K562 (cell line): Measurements from ENCODE around the gene GJD2. TPM values are rescaled to one million over a fixed set of nuclear protein-coding genes. Genes with fewer than 3 reads are reported as not detected.
A peak's percentile ranks its signal among the peaks of the same experiment; 100 is the strongest.

Source experiments
- ATAC-seq: fragments of 200-7000 bp; cut with Tn5 transposase; 3 replicates; pipeline ENCODE4 v1.9.1; 2020; ENCODE audit warnings: moderate library complexity
- BruUV-seq: library from RNA; stranded (reverse); fragments of 400-500 nt; replicated peaks from 2 replicates; lab custom pipeline; 2021; lab: Mats Ljungman, UMichigan
- CTCF ChIA-PET: fragments of 300-600 bp; formaldehyde crosslinking; extraction: SDS; loops from one replicate; lab custom pipeline; 2021; ENCODE audit warnings: low intra/inter-chr PET ratio; lab: Yijun Ruan, JAX
- POLR2A ChIA-PET: fragments of 300-600, 350-650 bp; sonication (Branson Sonifier 250); formaldehyde crosslinking; extraction: SDS; loops from one replicate; lab custom pipeline; 2021; ENCODE audit warnings: antibody characterized with exemption, inconsistent platforms; lab: Yijun Ruan, JAX
- DNase-seq, 4 experiments: peaks; one replicate each; pipeline versions ENCODE4 v3.0.0 to v3.0.0-alpha.2; 2011 to 2018; ENCODE audit warnings: low spot score in 3 of 4, mixed read lengths in 3 of 4; ENCODE audit errors: extremely low read depth in 1 of 4
- FAIRE-seq: peaks from 2 replicates; lab custom pipeline; 2011; peaks lifted over from hg19 to GRCh38; lab: Jason Lieb, UNC
- H2AFZ ChIP-seq: 2 replicates; pipeline ENCODE4 v1.6.0; 2011; ENCODE audit warnings: low read depth, low read length, control low read depth, inconsistent platforms
- H3K27ac ChIP-seq: fragments of 200-600 bp; 3 replicates; pipeline ENCODE4 v1.8.0; 2011; ENCODE audit warnings: low read depth, mild to moderate bottlenecking, control low read depth, inconsistent platforms, low read length, moderate library complexity, mixed read lengths; ENCODE audit errors: extremely low read depth
- H3K27me3 ChIP-seq, 2 experiments: fragments of 300-600 bp in 1 of 2; 2 replicates in 1 of 2; 3 replicates in 1 of 2; pipeline versions ENCODE4 v1.6.0 to v1.8.0; 2011; ENCODE audit warnings: inconsistent platforms in 2 of 2, low read length in 2 of 2, mild to moderate bottlenecking in 1 of 2, mixed read lengths in 1 of 2, moderate library complexity in 1 of 2; ENCODE audit not compliant: control insufficient read depth in 2 of 2, insufficient read depth in 2 of 2
- H3K36me3 ChIP-seq: fragments of 300-600 bp; 3 replicates; pipeline ENCODE4 v1.8.0; 2011; ENCODE audit warnings: mild to moderate bottlenecking, low read length, inconsistent platforms; ENCODE audit not compliant: control insufficient read depth, insufficient read depth
- H3K4me1 ChIP-seq, 2 experiments: fragments of 200-600 bp in 1 of 2; replicated peaks in 1 of 2; 2 replicates in 1 of 2; 3 replicates in 1 of 2; pipeline versions ENCODE4 v1.5.1 to v1.8.0; 2011; ENCODE audit warnings: inconsistent platforms in 2 of 2, low read length in 2 of 2, mild to moderate bottlenecking in 1 of 2, mixed read lengths in 1 of 2, moderate library complexity in 1 of 2; ENCODE audit not compliant: control insufficient read depth in 2 of 2, insufficient read depth in 2 of 2
- H3K4me2 ChIP-seq: 2 replicates; pipeline ENCODE4 v1.6.1; 2011; ENCODE audit warnings: low read length, control low read depth, inconsistent platforms, mixed read lengths; ENCODE audit not compliant: insufficient read depth
- H3K4me3 ChIP-seq: fragments of 200-600 bp; sonication (generic), shearing (Covaris generic); 2 replicates; pipeline ENCODE4 v1.5.1; 2016; ENCODE audit warnings: control low read depth, inconsistent platforms
- H3K79me2 ChIP-seq: fragments of 200-600 bp; 3 replicates; pipeline ENCODE4 v1.8.0; 2011; ENCODE audit warnings: low read length, inconsistent platforms; ENCODE audit not compliant: control insufficient read depth, insufficient read depth
- H3K9ac ChIP-seq, 2 experiments: 2 replicates each; pipeline versions ENCODE4 v1.6.0 to v1.6.1; 2011; ENCODE audit warnings: low read depth in 2 of 2, low read length in 2 of 2, control low read depth in 1 of 2, inconsistent platforms in 1 of 2, mild to moderate bottlenecking in 1 of 2, mixed read lengths in 1 of 2; ENCODE audit not compliant: insufficient read depth in 1 of 2
- H3K9me1 ChIP-seq: one replicate; pipeline ENCODE4 v1.6.0; 2011; ENCODE audit warnings: inconsistent platforms, mild to moderate bottlenecking, low read length, moderate library complexity; ENCODE audit not compliant: control insufficient read depth, insufficient read depth
- H3K9me3 ChIP-seq: replicated peaks from 2 replicates; pipeline ENCODE4 v1.5.1; 2011; ENCODE audit warnings: low read depth, low read length, inconsistent platforms; ENCODE audit not compliant: control insufficient read depth, insufficient read depth
- H4K20me1 ChIP-seq: replicated peaks from 2 replicates; pipeline ENCODE4 v1.6.1; 2011; ENCODE audit warnings: low read length, inconsistent platforms, mixed read lengths; ENCODE audit not compliant: control insufficient read depth, insufficient read depth
- FOXP1 ChIP-seq: sonication (generic); formaldehyde crosslinking; IDR thresholded peaks from 2 replicates; pipeline ENCODE4 v1.8.0; 2022; ENCODE audit warnings: mild to moderate bottlenecking, missing genetic modification reagents
- GABPB2 ChIP-seq: fragments of 250-450 bp; sonication (Bioruptor Pico); conservative IDR thresholded peaks from 2 replicates; pipeline ENCODE4 v1.5.1; 2021; ENCODE audit warnings: mild to moderate bottlenecking
- HDAC3 ChIP-seq: fragments of 450-650 bp; IDR thresholded peaks from 2 replicates; pipeline ENCODE4 v1.6.1; 2018; ENCODE audit warnings: borderline replicate concordance, mild to moderate bottlenecking, moderate library complexity; ENCODE audit not compliant: partially characterized antibody
- SPI1 ChIP-seq: IDR thresholded peaks from 2 replicates; pipeline ENCODE4 v1.6.1; 2011; ENCODE audit warnings: low read depth, low read length, control low read depth, borderline replicate concordance
- WGBS: fragments of 100-300 bp; shearing (Covaris generic); methylation state at CpG from one replicate; pipeline ENCODE4 v1.1.6; 2016; ENCODE audit warnings: low coverage, mixed read lengths; ENCODE audit not compliant: insufficient coverage; ENCODE audit errors: missing lambda C conversion rate; 5-methylcytosine and 5-hydroxymethylcytosine counted together
- in situ Hi-C: fragments of 300-500 bp; cut with MboI; formaldehyde crosslinking; loops from 4 replicates; pipeline ENCODE4 v1.15.0; 2018; ENCODE audit warnings: inconsistent platforms, mixed read lengths
- intact Hi-C: fragments of 100-400 bp; cut with micrococcal nuclease; formaldehyde crosslinking; loops from 2 replicates; pipeline ENCODE4 v1.14.2; 2022
- polyA plus RNA-seq, 8 experiments: library from polyadenylated mRNA; depleted of rRNA in 4 of 8; stranded (reverse) in 5 of 8; unstranded in 3 of 8; fragments of >200 nt; fragmentation: Nextera tagmentation in 2 of 8; fragmentation: Illumina TruSeq in 1 of 8; extraction: Ambion mirVana in 2 of 8; extraction: Trizol in 1 of 8; gene quantifications; 2 replicates each; pipeline versions ENCODE4 v1.2.1 to v1.2.3, GENCODE V29; 2011 to 2014; ENCODE audit warnings: inconsistent platforms in 1 of 8, missing spikeins in 1 of 8
- total RNA-seq, 7 experiments: library from RNA; depleted of rRNA in 6 of 7; stranded (reverse); fragments of >200 nt in 6 of 7; fragmentation: Illumina TruSeq in 2 of 7; extraction: Trizol in 2 of 7; gene quantifications; 2 replicates each; pipeline versions ENCODE4 v1.2.1 to v1.2.3, GENCODE V29; 2011 to 2021; ENCODE audit warnings: low replicate concordance in 1 of 7
- TF ChIP-seq, protein P1 (sequence below), 2 experiments: IDR thresholded peaks; 2 replicates each; pipeline ENCODE4 v1.6.1; 2011; ENCODE audit warnings: borderline replicate concordance in 1 of 2, control low read depth in 1 of 2, low read depth in 1 of 2, low read length in 1 of 2, mild to moderate bottlenecking in 1 of 2, mixed read lengths in 1 of 2, moderate library complexity in 1 of 2; ENCODE audit not compliant: insufficient read depth in 1 of 2, insufficient read length in 1 of 2, poor library complexity in 1 of 2, severe bottlenecking in 1 of 2; ENCODE audit errors: extremely low read depth in 1 of 2
- TF ChIP-seq, protein P2 (sequence below), 3 experiments: fragments of 200-800 bp in 1 of 3; sonication (Bioruptor generic) in 1 of 3; sonication (generic) in 1 of 3; formaldehyde crosslinking in 1 of 3; IDR thresholded peaks; 2 replicates each; pipeline versions ENCODE4 v1.6.1 to v1.8.0; 2016 to 2022; ENCODE audit warnings: mild to moderate bottlenecking in 2 of 3, missing compliant biosample characterization in 2 of 3, missing genetic modification characterization in 2 of 3, missing genetic modification reagents in 1 of 3
- TF ChIP-seq, protein P3 (sequence below): fragments of 450-650 bp; IDR thresholded peaks from 2 replicates; pipeline ENCODE4 v1.6.1; 2016; ENCODE audit warnings: mild to moderate bottlenecking, moderate library complexity

The GJD2 gene
- total and polyA plus RNA-seq, 9 of the 15 experiments (the other 6 are each of a cell fraction or from before 2014, with no cell fraction given) = not detected

DNA sequence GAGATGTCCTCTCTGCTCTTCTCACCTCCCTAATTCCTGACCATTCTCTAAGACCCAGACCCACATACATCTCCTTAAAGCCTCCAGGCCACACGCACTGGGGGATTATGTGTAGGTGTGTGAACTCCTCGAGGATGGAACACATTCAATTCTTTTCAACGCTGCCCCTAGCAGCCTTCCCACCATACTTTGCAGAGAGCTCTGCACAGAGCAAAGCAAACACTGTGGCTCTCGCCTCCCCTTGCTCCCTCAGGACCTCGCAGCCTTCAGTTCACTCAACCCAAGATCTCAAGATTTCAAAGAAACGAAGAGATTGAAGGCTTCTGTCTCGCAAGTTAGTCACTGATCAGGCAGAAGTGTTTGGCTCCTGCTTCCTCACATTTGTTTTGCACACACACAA, 34.5 kb upstream of the GJD2 start:
- BruUV-seq = no TSS peak
- ChIA-PET CTCF (no interaction called here), POLR2A (no interaction called here)
- no peaks in the 10 kb centered on the region for H3K9me3 ChIP-seq
- no peaks in the 10 kb centered on the region for H4K20me1 ChIP-seq
- intact Hi-C loops (no loop called here), in situ Hi-C loops (no loop called here)
- H3K4me1 ChIP-seq = no peaks in the 10 kb centered on the region; a peak in 2 of 5 replicates
- FAIRE-seq (no peak), ATAC-seq (peak; percentile 32; the same call in 2 of the 3 replicates), DNase-seq (no peak)
- no peaks in the 10 kb centered on the region for H3K79me2 ChIP-seq
- peaks cover 14 to 23% of the 10 kb centered on the region in 2 experiments; a peak in 4 of 5 replicates for H3K27me3 ChIP-seq
- H3K9me1 ChIP-seq = no peaks in the 10 kb centered on the region
- H3K36me3 ChIP-seq = no peaks in the 10 kb centered on the region
- H2AFZ ChIP-seq = no peak overlapping the region
- no peak overlapping the region for H3K4me2 ChIP-seq
- under 1% methylated on average over 7 of the region's 7 CpGs for WGBS
- no peak overlapping the region for H3K9ac ChIP-seq
- no peak overlapping the region for H3K27ac ChIP-seq
- H3K4me3 ChIP-seq = no peak overlapping the region
- TF ChIP-seq FOXP1 (CRISPR knock-in tag) (no peak), GABPB2 (CRISPR knock-in tag) (no peak), SPI1 (no peak), HDAC3 (no peak)
- TF ChIP-seq, protein P1, sequence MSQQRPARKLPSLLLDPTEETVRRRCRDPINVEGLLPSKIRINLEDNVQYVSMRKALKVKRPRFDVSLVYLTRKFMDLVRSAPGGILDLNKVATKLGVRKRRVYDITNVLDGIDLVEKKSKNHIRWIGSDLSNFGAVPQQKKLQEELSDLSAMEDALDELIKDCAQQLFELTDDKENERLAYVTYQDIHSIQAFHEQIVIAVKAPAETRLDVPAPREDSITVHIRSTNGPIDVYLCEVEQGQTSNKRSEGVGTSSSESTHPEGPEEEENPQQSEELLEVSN (IDR thresholded peaks at IDR 0.05; ENCODE audit: borderline replicate concordance in 1 of 2, extremely low read depth in 1 of 2, insufficient read depth in 1 of 2, insufficient read length in 1 of 2, low read depth in 1 of 2, low read length in 1 of 2, poor library complexity in 1 of 2, severe bottlenecking in 1 of 2) = no peak
- TF ChIP-seq, protein P2, sequence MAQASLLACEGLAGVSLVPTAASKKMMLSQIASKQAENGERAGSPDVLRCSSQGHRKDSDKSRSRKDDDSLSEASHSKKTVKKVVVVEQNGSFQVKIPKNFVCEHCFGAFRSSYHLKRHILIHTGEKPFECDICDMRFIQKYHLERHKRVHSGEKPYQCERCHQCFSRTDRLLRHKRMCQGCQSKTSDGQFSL (CRISPR knock-in tag; IDR thresholded peaks at IDR 0.05) = no peak
- TF ChIP-seq, protein P2 (tag; IDR thresholded peaks at IDR 0.05) = no peak
- TF ChIP-seq, protein P3, sequence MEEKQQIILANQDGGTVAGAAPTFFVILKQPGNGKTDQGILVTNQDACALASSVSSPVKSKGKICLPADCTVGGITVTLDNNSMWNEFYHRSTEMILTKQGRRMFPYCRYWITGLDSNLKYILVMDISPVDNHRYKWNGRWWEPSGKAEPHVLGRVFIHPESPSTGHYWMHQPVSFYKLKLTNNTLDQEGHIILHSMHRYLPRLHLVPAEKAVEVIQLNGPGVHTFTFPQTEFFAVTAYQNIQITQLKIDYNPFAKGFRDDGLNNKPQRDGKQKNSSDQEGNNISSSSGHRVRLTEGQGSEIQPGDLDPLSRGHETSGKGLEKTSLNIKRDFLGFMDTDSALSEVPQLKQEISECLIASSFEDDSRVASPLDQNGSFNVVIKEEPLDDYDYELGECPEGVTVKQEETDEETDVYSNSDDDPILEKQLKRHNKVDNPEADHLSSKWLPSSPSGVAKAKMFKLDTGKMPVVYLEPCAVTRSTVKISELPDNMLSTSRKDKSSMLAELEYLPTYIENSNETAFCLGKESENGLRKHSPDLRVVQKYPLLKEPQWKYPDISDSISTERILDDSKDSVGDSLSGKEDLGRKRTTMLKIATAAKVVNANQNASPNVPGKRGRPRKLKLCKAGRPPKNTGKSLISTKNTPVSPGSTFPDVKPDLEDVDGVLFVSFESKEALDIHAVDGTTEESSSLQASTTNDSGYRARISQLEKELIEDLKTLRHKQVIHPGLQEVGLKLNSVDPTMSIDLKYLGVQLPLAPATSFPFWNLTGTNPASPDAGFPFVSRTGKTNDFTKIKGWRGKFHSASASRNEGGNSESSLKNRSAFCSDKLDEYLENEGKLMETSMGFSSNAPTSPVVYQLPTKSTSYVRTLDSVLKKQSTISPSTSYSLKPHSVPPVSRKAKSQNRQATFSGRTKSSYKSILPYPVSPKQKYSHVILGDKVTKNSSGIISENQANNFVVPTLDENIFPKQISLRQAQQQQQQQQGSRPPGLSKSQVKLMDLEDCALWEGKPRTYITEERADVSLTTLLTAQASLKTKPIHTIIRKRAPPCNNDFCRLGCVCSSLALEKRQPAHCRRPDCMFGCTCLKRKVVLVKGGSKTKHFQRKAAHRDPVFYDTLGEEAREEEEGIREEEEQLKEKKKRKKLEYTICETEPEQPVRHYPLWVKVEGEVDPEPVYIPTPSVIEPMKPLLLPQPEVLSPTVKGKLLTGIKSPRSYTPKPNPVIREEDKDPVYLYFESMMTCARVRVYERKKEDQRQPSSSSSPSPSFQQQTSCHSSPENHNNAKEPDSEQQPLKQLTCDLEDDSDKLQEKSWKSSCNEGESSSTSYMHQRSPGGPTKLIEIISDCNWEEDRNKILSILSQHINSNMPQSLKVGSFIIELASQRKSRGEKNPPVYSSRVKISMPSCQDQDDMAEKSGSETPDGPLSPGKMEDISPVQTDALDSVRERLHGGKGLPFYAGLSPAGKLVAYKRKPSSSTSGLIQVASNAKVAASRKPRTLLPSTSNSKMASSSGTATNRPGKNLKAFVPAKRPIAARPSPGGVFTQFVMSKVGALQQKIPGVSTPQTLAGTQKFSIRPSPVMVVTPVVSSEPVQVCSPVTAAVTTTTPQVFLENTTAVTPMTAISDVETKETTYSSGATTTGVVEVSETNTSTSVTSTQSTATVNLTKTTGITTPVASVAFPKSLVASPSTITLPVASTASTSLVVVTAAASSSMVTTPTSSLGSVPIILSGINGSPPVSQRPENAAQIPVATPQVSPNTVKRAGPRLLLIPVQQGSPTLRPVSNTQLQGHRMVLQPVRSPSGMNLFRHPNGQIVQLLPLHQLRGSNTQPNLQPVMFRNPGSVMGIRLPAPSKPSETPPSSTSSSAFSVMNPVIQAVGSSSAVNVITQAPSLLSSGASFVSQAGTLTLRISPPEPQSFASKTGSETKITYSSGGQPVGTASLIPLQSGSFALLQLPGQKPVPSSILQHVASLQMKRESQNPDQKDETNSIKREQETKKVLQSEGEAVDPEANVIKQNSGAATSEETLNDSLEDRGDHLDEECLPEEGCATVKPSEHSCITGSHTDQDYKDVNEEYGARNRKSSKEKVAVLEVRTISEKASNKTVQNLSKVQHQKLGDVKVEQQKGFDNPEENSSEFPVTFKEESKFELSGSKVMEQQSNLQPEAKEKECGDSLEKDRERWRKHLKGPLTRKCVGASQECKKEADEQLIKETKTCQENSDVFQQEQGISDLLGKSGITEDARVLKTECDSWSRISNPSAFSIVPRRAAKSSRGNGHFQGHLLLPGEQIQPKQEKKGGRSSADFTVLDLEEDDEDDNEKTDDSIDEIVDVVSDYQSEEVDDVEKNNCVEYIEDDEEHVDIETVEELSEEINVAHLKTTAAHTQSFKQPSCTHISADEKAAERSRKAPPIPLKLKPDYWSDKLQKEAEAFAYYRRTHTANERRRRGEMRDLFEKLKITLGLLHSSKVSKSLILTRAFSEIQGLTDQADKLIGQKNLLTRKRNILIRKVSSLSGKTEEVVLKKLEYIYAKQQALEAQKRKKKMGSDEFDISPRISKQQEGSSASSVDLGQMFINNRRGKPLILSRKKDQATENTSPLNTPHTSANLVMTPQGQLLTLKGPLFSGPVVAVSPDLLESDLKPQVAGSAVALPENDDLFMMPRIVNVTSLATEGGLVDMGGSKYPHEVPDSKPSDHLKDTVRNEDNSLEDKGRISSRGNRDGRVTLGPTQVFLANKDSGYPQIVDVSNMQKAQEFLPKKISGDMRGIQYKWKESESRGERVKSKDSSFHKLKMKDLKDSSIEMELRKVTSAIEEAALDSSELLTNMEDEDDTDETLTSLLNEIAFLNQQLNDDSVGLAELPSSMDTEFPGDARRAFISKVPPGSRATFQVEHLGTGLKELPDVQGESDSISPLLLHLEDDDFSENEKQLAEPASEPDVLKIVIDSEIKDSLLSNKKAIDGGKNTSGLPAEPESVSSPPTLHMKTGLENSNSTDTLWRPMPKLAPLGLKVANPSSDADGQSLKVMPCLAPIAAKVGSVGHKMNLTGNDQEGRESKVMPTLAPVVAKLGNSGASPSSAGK = no peak
